Osteocyte (in vitro differentiated cells): ENCODE measurements around the gene RASSF7. TPM values are rescaled to one million over a fixed set of nuclear protein-coding genes. Genes with fewer than 3 reads are reported as not detected.

Experiments used
- DNase-seq: peaks from one replicate; pipeline ENCODE4 v3.0.0; 2021; ENCODE audit warnings: mixed read lengths; ENCODE audit not compliant: unreplicated experiment; ENCODE audit errors: extremely low spot score
- H3K27ac Mint-ChIP-seq: one replicate; pipeline ENCODE4 v1.8.0; 2021; ENCODE audit warnings: mild to moderate bottlenecking, mixed read lengths; ENCODE audit not compliant: unreplicated experiment
- H3K27me3 Mint-ChIP-seq: one replicate; pipeline ENCODE4 v1.8.0; 2021; ENCODE audit warnings: mixed read lengths; ENCODE audit not compliant: unreplicated experiment
- H3K36me3 Mint-ChIP-seq: one replicate; pipeline ENCODE4 v1.8.0; 2021; ENCODE audit warnings: mixed read lengths; ENCODE audit not compliant: unreplicated experiment
- H3K4me1 Mint-ChIP-seq: one replicate; pipeline ENCODE4 v1.8.0; 2021; ENCODE audit warnings: mixed read lengths; ENCODE audit not compliant: unreplicated experiment
- H3K4me3 Mint-ChIP-seq: one replicate; pipeline ENCODE4 v1.8.0; 2021; ENCODE audit warnings: mild to moderate bottlenecking, moderate library complexity, mixed read lengths; ENCODE audit not compliant: unreplicated experiment
- H3K9me3 Mint-ChIP-seq: one replicate; pipeline ENCODE4 v1.8.0; 2021; ENCODE audit warnings: mixed read lengths; ENCODE audit not compliant: unreplicated experiment
- total RNA-seq: library from RNA; stranded (reverse); gene quantifications from 2 replicates; pipeline ENCODE4 v1.2.1, GENCODE V29; 2021
- TF ChIP-seq, protein P1 (sequence below): fragments of 200-600 bp; sonication (generic); IDR thresholded peaks from 2 replicates; pipeline ENCODE4 v1.5.0; 2021; ENCODE audit warnings: antibody characterized with exemption, mild to moderate bottlenecking, moderate library complexity

Gene RASSF7
- total RNA-seq, 1 donor from 2014 or later: 8.0 TPM

DNA sequence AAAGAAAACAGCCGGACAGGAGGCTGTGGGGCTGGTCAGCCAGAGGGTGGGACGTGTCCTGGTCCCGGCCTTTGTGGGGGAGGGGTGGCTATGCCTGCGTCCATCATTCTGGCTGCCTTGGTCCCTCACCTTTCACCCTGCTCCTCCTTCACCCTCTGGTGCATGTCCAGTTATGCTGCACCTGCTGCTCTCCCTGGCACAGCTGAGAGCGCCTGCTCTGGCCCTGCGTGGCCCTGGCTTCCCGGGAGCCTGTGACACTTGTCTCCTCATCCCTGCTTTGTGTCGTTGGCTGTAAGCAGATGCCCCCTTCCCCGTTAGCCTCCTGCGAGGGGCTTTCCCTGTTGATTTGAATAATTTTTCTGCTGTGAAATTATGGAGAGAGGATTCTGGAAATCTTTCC is 32.1 kb downstream of the RASSF7 start:
- H3K27ac Mint-ChIP-seq: no peak overlapping the region
- no peak for DNase-seq
- H3K4me3 Mint-ChIP-seq: no peak overlapping the region
- no peaks in the 10 kb centered on the region for H3K27me3 Mint-ChIP-seq
- TF ChIP-seq, protein P1, sequence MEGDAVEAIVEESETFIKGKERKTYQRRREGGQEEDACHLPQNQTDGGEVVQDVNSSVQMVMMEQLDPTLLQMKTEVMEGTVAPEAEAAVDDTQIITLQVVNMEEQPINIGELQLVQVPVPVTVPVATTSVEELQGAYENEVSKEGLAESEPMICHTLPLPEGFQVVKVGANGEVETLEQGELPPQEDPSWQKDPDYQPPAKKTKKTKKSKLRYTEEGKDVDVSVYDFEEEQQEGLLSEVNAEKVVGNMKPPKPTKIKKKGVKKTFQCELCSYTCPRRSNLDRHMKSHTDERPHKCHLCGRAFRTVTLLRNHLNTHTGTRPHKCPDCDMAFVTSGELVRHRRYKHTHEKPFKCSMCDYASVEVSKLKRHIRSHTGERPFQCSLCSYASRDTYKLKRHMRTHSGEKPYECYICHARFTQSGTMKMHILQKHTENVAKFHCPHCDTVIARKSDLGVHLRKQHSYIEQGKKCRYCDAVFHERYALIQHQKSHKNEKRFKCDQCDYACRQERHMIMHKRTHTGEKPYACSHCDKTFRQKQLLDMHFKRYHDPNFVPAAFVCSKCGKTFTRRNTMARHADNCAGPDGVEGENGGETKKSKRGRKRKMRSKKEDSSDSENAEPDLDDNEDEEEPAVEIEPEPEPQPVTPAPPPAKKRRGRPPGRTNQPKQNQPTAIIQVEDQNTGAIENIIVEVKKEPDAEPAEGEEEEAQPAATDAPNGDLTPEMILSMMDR: no peak
- peaks cover 2% of the 10 kb centered on the region for H3K4me1 Mint-ChIP-seq
- H3K36me3 Mint-ChIP-seq: peaks cover 43% of the 10 kb centered on the region
- no peaks in the 10 kb centered on the region for H3K9me3 Mint-ChIP-seq

DNA sequence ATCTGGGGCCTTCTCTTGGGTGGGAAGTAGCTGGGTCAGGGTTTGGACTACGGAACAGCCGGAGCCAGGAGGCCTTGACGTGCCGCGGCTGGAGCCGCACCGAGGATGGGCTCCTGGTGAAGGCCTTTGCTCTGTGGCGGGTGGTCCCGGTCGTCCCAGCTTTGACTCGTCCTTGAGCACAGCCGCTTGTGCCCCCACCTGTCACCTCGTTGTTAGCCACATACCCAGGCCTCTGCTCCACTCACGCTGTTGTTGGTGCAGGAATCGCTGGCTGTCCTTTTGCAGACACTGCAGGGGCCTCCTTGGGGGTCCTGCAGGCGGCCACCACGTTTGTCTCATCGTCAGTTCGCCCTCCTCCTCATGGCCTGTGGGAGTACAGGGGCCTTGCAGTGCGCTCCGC is 32.6 kb downstream of the RASSF7 start:
- H3K4me1 Mint-ChIP-seq: no peaks in the 10 kb centered on the region
- DNase-seq: no peak
- no peaks in the 10 kb centered on the region for H3K27me3 Mint-ChIP-seq
- no peak overlapping the region for H3K27ac Mint-ChIP-seq
- TF ChIP-seq, protein P1: no peak
- peaks cover 43% of the 10 kb centered on the region for H3K36me3 Mint-ChIP-seq
- no peaks in the 10 kb centered on the region for H3K9me3 Mint-ChIP-seq
- H3K4me3 Mint-ChIP-seq: no peak overlapping the region

DNA sequence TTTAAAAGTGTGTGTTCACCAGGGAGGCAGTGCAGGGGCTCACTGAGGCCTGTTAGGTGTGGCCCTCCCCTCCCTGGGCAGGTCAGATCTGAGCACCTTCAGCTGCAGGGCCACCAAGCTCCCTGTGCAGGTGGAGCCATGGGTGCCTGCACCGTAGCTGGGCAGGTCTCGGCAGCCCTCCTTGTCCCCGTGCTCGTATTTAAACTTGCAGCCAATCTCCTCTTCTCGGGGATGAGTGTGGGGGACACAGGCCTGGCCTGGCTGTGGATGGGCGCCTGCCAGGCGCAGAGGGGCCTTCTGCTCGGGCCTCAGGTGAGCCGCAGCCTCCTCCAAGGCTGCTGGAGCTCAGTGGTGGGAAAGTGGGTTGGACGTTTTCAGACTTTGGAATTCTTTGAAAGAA is 34.6 kb downstream of the RASSF7 start:
- H3K4me3 Mint-ChIP-seq: no peak overlapping the region
- TF ChIP-seq, protein P1: no peak
- no peak for DNase-seq
- H3K27me3 Mint-ChIP-seq: no peaks in the 10 kb centered on the region
- H3K27ac Mint-ChIP-seq: no peak overlapping the region
- H3K4me1 Mint-ChIP-seq: no peaks in the 10 kb centered on the region
- H3K36me3 Mint-ChIP-seq: peaks cover 43% of the 10 kb centered on the region
- no peaks in the 10 kb centered on the region for H3K9me3 Mint-ChIP-seq

DNA sequence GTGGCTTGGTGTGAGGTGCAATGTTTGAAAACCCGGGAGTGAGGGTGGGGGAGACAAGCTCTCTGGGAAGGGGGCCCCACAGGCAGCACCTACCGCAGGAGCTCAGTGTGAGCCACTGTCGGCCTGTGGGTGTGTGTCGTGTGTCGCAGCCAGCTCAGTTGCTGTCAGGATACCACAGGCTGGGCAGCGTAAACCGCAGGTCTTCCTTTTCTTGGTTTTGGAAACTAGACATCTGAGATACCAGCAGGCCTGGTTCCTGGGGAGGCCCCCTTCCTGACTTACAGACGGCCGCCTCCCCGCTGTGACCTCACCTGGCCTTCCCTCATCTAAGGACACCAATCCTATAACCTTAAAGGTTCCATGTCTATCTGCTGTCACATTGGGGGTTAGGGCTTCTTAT is 35.6 kb downstream of the RASSF7 start:
- TF ChIP-seq, protein P1: no peak
- DNase-seq: no peak
- H3K27me3 Mint-ChIP-seq: no peaks in the 10 kb centered on the region
- H3K4me1 Mint-ChIP-seq: no peaks in the 10 kb centered on the region
- no peak overlapping the region for H3K4me3 Mint-ChIP-seq
- no peak overlapping the region for H3K27ac Mint-ChIP-seq
- H3K36me3 Mint-ChIP-seq: peaks cover 38% of the 10 kb centered on the region
- H3K9me3 Mint-ChIP-seq: no peaks in the 10 kb centered on the region

DNA sequence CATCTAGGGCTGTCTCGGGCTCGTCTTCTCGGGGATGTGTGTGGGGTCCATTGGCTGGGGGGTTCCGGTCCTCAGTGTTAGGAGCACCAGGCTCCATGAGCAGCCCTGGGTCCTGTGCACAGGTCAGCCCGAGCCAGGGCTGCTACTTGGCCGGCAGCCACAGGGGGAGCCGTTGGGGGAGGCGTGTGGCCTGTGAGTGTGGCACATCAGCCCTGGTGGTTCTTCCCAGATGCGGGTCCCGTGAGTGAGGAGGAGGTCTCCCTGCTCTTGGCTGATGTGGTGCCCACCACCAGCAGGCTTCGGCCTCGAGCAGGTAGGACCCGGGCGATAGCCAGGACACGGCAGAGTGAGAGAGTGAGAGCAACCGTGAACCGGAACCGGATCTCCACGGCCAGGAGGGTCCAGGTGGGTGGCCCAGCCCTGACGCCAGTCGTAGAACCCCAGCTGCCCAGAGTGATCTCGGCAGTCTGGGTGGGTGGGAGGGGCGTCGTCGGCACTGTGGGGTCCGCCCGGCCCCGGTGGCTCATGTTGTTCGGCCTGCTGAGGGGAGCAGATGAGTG is 36.5 kb downstream of the RASSF7 start:
- H3K27ac Mint-ChIP-seq: no peak overlapping the region
- peaks cover 42% of the 10 kb centered on the region for H3K36me3 Mint-ChIP-seq
- H3K9me3 Mint-ChIP-seq: no peaks in the 10 kb centered on the region
- H3K27me3 Mint-ChIP-seq: no peaks in the 10 kb centered on the region
- TF ChIP-seq, protein P1: no peak
- no peak overlapping the region for H3K4me3 Mint-ChIP-seq
- H3K4me1 Mint-ChIP-seq: no peaks in the 10 kb centered on the region
- no peak for DNase-seq
